HepG2 (cell line): ENCODE results near the gene PLRG1. TPM values are rescaled to one million over a fixed set of nuclear protein-coding genes. Genes with fewer than 3 reads are reported as not detected.

Experiments
- HNRNPL ChIP-seq: fragments of 200-400 bp; formaldehyde crosslinking; IDR thresholded peaks from 2 replicates; pipeline ENCODE4 v1.6.1; 2017; ENCODE audit warnings: mild to moderate bottlenecking, low read depth, low read length
- MAZ ChIP-seq, 2 experiments: sonication (generic) in 1 of 2; formaldehyde crosslinking in 1 of 2; IDR thresholded peaks; 2 replicates each; pipeline versions ENCODE4 v1.5.0 to v1.6.1; 2012 to 2020; ENCODE audit warnings: low read depth in 2 of 2, mild to moderate bottlenecking in 2 of 2, borderline replicate concordance in 1 of 2, improper control_type of control experiment in 1 of 2, low read length in 1 of 2, missing genetic modification reagents in 1 of 2, moderate library complexity in 1 of 2
- NFKBIZ ChIP-seq: IDR thresholded peaks from 2 replicates; pipeline ENCODE4 v1.6.1; 2018; ENCODE audit warnings: missing genetic modification reagents, missing compliant biosample characterization
- NR1H2 ChIP-seq: sonication (generic); formaldehyde crosslinking; IDR thresholded peaks from 2 replicates; pipeline ENCODE4 v1.8.1; 2022; ENCODE audit warnings: low read depth, missing genetic modification reagents, borderline replicate concordance
- PLRG1 ChIP-seq: fragments of 450-650 bp; conservative IDR thresholded peaks from 2 replicates; pipeline ENCODE4 v1.6.1; 2016
- RCOR2 ChIP-seq: IDR thresholded peaks from 2 replicates; pipeline ENCODE4 v1.6.1; 2016; ENCODE audit warnings: missing biosample characterization, missing genetic modification reagents
- TCF12 ChIP-seq, 2 experiments: fragments of 450-650 bp in 1 of 2; sonication (generic) in 1 of 2; formaldehyde crosslinking in 1 of 2; IDR thresholded peaks; 2 replicates each; pipeline versions ENCODE4 v1.6.1 to v1.8.0; 2017 to 2022; ENCODE audit warnings: antibody characterized with exemption in 1 of 2, mild to moderate bottlenecking in 1 of 2, missing genetic modification reagents in 1 of 2, moderate library complexity in 1 of 2
- TEAD3 ChIP-seq: optimal IDR thresholded peaks from 2 replicates; pipeline ENCODE3; 2016; ENCODE audit warnings: borderline replicate concordance
- ZBTB38 ChIP-seq: sonication (generic); formaldehyde crosslinking; IDR thresholded peaks from 2 replicates; pipeline ENCODE4 v1.5.1; 2020; ENCODE audit warnings: mild to moderate bottlenecking, missing genetic modification reagents
- ZBTB42 ChIP-seq: sonication (generic); formaldehyde crosslinking; IDR thresholded peaks from 2 replicates; pipeline ENCODE4 v1.5.0; 2020; ENCODE audit warnings: mild to moderate bottlenecking, missing genetic modification reagents
- ZFP36L1 ChIP-seq: sonication (generic); formaldehyde crosslinking; IDR thresholded peaks from 2 replicates; pipeline ENCODE4 v1.8.0; 2022; ENCODE audit warnings: mild to moderate bottlenecking, missing genetic modification reagents, moderate library complexity
- ZNF232 ChIP-seq: sonication (generic); formaldehyde crosslinking; IDR thresholded peaks from 2 replicates; pipeline ENCODE4 v1.4.0; 2020; ENCODE audit warnings: missing genetic modification reagents, borderline replicate concordance
- ZNF547 ChIP-seq: sonication (generic); formaldehyde crosslinking; IDR thresholded peaks from 2 replicates; pipeline ENCODE4 v1.5.1; 2020; ENCODE audit warnings: mild to moderate bottlenecking, missing genetic modification reagents
- ZSCAN21 ChIP-seq: sonication (generic); formaldehyde crosslinking; IDR thresholded peaks from 2 replicates; pipeline ENCODE4 v1.8.0; 2022; ENCODE audit warnings: mild to moderate bottlenecking, missing genetic modification reagents, moderate library complexity, borderline replicate concordance
- ZSCAN25 ChIP-seq: sonication (generic); formaldehyde crosslinking; IDR thresholded peaks from 2 replicates; pipeline ENCODE4 v1.8.0; 2022; ENCODE audit warnings: mild to moderate bottlenecking, missing genetic modification reagents
- polyA plus RNA-seq, 8 experiments: library from polyadenylated mRNA; depleted of rRNA in 3 of 8; stranded (reverse) in 7 of 8; unstranded in 1 of 8; fragments of >200 nt; fragmentation: Illumina TruSeq in 4 of 8; extraction: Trizol in 4 of 8; gene quantifications; 2 replicates each; pipeline versions ENCODE4 v1.2.1 to v1.2.3, GENCODE V29; 2011 to 2016; ENCODE audit warnings: low read depth in 4 of 8, missing spikeins in 1 of 8, mixed read lengths in 1 of 8; ENCODE audit not compliant: insufficient read depth in 1 of 8
- total RNA-seq, 5 experiments: library from RNA; depleted of rRNA; stranded (reverse); fragments of >200 nt; fragmentation: Illumina TruSeq; extraction: Trizol; gene quantifications; 2 replicates each; pipeline ENCODE4 v1.2.3, GENCODE V29; 2016; ENCODE audit warnings: low read depth in 1 of 5
- TF ChIP-seq, protein P1 (sequence below): sonication (generic); formaldehyde crosslinking; IDR thresholded peaks from 2 replicates; pipeline ENCODE4 v1.4.0; 2020; ENCODE audit warnings: missing genetic modification reagents, borderline replicate concordance
- TF ChIP-seq, protein P2 (sequence below): sonication (generic); formaldehyde crosslinking; IDR thresholded peaks from 2 replicates; pipeline ENCODE4 v1.8.0; 2022; ENCODE audit warnings: missing genetic modification reagents, mild to moderate bottlenecking, moderate library complexity, borderline replicate concordance
- TF ChIP-seq, protein P3 (sequence below): sonication (generic); formaldehyde crosslinking; IDR thresholded peaks from 2 replicates; pipeline ENCODE4 v1.4.0; 2020; ENCODE audit warnings: mild to moderate bottlenecking, missing genetic modification reagents
- TF ChIP-seq, protein P4 (sequence below): sonication (generic); formaldehyde crosslinking; IDR thresholded peaks from 2 replicates; pipeline ENCODE4 v1.4.0; 2020; ENCODE audit warnings: mild to moderate bottlenecking, missing genetic modification reagents

PLRG1 gene
- total and polyA plus RNA-seq, 2 of the 13 experiments (the other 11 are each of a cell fraction or from before 2014, with no cell fraction given), result 77.3 to 110 TPM

DNA sequence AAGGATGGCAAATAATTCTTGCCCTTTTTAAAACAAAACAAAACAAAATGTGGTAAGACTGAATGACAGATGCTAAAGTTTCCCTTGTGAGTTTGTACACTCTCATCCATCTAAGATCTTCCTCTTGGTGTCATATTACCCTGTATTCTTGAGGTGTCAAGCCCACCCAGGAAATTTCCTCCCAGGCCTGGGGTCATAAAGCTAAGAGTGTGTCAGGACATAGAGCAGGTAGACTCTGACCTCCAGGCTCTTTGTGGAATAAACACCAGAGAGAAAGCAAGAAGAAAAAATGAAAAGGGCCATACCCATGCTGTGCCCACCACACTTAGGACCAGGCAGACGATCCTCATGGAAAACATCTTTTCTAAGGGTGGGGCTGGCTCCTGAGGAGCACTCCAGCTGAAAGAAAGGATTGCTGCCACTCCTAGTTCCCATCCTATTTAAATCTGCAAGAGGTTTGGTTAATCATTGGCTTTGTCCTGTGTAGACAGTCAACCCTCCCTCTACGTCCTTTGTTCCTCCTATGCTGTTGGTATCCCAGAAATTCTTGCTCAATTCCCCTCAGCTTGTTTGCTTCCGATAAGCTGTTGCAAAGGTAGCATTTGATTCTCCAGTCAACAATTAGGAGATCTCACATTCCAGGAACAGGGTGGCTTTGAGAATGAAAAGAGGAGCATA, 40.3 kb upstream of the PLRG1 start, which contains the start of gene FGA (continued):
- TF ChIP-seq, protein P1, sequence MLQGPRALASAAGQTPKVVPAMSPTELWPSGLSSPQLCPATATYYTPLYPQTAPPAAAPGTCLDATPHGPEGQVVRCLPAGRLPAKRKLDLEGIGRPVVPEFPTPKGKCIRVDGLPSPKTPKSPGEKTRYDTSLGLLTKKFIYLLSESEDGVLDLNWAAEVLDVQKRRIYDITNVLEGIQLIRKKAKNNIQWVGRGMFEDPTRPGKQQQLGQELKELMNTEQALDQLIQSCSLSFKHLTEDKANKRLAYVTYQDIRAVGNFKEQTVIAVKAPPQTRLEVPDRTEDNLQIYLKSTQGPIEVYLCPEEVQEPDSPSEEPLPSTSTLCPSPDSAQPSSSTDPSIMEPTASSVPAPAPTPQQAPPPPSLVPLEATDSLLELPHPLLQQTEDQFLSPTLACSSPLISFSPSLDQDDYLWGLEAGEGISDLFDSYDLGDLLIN, result no peak
- no peak for TF ChIP-seq ZNF547
- TF ChIP-seq ZSCAN21, result no peak
- no peak for TF ChIP-seq NR1H2 (CRISPR knock-in tag)
- TF ChIP-seq HNRNPL, result no peak
- no peak for TF ChIP-seq MAZ (IDR thresholded peaks at IDR 0.05; ENCODE audit: borderline replicate concordance, low read depth, low read length)
- peak; percentile 91 for TF ChIP-seq MAZ (CRISPR knock-in tag; IDR thresholded peaks at IDR 0.05; ENCODE audit: low read depth)
- TF ChIP-seq ZFP36L1 (CRISPR knock-in tag), result no peak
- TF ChIP-seq, protein P2, sequence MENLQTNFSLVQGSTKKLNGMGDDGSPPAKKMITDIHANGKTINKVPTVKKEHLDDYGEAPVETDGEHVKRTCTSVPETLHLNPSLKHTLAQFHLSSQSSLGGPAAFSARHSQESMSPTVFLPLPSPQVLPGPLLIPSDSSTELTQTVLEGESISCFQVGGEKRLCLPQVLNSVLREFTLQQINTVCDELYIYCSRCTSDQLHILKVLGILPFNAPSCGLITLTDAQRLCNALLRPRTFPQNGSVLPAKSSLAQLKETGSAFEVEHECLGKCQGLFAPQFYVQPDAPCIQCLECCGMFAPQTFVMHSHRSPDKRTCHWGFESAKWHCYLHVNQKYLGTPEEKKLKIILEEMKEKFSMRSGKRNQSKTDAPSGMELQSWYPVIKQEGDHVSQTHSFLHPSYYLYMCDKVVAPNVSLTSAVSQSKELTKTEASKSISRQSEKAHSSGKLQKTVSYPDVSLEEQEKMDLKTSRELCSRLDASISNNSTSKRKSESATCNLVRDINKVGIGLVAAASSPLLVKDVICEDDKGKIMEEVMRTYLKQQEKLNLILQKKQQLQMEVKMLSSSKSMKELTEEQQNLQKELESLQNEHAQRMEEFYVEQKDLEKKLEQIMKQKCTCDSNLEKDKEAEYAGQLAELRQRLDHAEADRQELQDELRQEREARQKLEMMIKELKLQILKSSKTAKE, result peak; percentile 95
- peak; percentile 98 for TF ChIP-seq NFKBIZ (CRISPR knock-in tag)
- no peak for TF ChIP-seq TCF12 (IDR thresholded peaks at IDR 0.05)
- peak; percentile 98 for TF ChIP-seq TCF12 (CRISPR knock-in tag; IDR thresholded peaks at IDR 0.05)
- TF ChIP-seq PLRG1, result no peak
- TF ChIP-seq, protein P3, sequence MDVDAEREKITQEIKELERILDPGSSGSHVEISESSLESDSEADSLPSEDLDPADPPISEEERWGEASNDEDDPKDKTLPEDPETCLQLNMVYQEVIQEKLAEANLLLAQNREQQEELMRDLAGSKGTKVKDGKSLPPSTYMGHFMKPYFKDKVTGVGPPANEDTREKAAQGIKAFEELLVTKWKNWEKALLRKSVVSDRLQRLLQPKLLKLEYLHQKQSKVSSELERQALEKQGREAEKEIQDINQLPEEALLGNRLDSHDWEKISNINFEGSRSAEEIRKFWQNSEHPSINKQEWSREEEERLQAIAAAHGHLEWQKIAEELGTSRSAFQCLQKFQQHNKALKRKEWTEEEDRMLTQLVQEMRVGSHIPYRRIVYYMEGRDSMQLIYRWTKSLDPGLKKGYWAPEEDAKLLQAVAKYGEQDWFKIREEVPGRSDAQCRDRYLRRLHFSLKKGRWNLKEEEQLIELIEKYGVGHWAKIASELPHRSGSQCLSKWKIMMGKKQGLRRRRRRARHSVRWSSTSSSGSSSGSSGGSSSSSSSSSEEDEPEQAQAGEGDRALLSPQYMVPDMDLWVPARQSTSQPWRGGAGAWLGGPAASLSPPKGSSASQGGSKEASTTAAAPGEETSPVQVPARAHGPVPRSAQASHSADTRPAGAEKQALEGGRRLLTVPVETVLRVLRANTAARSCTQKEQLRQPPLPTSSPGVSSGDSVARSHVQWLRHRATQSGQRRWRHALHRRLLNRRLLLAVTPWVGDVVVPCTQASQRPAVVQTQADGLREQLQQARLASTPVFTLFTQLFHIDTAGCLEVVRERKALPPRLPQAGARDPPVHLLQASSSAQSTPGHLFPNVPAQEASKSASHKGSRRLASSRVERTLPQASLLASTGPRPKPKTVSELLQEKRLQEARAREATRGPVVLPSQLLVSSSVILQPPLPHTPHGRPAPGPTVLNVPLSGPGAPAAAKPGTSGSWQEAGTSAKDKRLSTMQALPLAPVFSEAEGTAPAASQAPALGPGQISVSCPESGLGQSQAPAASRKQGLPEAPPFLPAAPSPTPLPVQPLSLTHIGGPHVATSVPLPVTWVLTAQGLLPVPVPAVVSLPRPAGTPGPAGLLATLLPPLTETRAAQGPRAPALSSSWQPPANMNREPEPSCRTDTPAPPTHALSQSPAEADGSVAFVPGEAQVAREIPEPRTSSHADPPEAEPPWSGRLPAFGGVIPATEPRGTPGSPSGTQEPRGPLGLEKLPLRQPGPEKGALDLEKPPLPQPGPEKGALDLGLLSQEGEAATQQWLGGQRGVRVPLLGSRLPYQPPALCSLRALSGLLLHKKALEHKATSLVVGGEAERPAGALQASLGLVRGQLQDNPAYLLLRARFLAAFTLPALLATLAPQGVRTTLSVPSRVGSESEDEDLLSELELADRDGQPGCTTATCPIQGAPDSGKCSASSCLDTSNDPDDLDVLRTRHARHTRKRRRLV (CRISPR knock-in tag), result peak; percentile 78; the same call in 1 of the 2 replicates
- TF ChIP-seq TEAD3 (CRISPR knock-in tag), result peak; percentile 99
- TF ChIP-seq ZNF232 (CRISPR knock-in tag), result peak; percentile 78; the same call in 1 of the 2 replicates
- TF ChIP-seq RCOR2 (CRISPR knock-in tag), result peak; percentile 91
- no peak for TF ChIP-seq ZBTB42
- TF ChIP-seq, protein P4, sequence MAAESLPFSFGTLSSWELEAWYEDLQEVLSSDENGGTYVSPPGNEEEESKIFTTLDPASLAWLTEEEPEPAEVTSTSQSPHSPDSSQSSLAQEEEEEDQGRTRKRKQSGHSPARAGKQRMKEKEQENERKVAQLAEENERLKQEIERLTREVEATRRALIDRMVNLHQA (CRISPR knock-in tag), result no peak; the same call in 1 of the 2 replicates
- TF ChIP-seq ZSCAN25, result no peak
- TF ChIP-seq ZBTB38 (CRISPR knock-in tag), result 0 out of 2 replicates have a peak, but pooled peaks have one; percentile 23
